Stimulated activated CD4-positive, alpha-beta T cell treated with anti-CD3 and anti-CD28 coated beads, TNF-alpha, amount 100 ng/mL, for 24 hours (primary cell): ENCODE results near the gene ATP2A2.
"Not testable (repeated sequence)": the region's sequence is repeated elsewhere in the genome, so short reads cannot be mapped to it uniquely, and the experiment has no call there.

Source experiments
- DNase-seq, 3 experiments: peaks; one replicate each; pipeline ENCODE4 v3.0.0-alpha.2; 2020; ENCODE audit warnings: low read depth in 3 of 3

Gene ATP2A2

DNA sequence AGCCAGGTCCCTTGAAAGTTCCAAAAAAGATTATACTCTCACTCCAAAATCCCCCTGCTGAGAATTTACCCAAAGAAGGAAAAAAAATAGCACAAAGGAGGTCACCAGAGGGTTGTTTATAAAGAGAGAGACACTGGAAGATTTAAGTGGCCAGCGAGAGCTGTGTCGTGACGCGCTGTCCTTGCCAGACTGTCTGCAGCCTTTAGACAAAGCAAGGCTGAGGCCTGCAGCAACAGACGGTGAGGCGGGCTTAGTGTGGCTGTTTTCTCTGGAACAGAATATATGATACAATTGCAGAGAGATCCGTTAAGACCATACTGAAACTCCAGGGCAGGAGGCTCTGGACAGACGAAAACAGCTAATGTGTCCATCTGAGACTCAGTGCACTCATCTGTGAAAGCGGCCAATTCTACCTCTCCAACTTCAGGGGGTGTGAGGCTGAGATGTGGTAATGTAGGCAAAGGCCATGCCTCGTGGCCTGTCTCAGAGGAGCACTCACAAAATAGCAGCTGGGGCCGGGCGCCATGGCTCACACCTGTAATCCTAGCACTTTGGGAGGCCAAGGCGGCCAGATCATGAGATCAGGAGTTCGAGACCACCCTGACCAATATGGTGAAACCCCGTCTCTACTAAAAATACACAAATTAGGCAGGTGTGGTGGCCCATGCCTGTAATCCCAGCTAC, 86.3 kb downstream of the ATP2A2 start:
- no peak for DNase-seq

- no peak for DNase-seq
These were observed 88.9 kb downstream of the ATP2A2 start for GRCh38 chr12:110369992-110370391.

DNA sequence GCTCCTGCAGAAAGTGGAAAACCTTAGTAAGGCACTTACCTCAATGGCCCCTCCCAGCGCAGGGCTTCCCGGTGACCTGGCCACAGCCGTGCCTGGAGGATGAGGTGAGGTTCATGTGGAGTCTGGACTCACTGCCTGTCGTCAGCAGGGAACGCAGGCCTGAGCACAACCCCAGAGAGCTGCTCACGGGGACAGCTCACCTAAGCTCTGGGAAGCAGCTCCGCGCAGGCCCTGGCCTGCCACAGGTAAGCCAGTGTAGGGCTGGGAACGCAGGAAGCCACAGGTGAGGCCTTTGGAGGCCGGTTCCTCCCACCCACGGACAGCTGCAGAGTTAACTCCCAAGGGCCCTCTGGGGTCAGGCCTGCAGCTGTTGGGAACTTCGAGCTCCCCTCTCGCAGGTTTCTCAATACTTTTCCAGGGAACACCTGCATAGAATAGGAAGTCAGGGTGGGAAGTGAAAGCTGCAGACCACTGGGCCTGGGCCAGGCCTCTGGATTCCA, 89.7 kb downstream of the ATP2A2 start:
- no peak for DNase-seq

DNA sequence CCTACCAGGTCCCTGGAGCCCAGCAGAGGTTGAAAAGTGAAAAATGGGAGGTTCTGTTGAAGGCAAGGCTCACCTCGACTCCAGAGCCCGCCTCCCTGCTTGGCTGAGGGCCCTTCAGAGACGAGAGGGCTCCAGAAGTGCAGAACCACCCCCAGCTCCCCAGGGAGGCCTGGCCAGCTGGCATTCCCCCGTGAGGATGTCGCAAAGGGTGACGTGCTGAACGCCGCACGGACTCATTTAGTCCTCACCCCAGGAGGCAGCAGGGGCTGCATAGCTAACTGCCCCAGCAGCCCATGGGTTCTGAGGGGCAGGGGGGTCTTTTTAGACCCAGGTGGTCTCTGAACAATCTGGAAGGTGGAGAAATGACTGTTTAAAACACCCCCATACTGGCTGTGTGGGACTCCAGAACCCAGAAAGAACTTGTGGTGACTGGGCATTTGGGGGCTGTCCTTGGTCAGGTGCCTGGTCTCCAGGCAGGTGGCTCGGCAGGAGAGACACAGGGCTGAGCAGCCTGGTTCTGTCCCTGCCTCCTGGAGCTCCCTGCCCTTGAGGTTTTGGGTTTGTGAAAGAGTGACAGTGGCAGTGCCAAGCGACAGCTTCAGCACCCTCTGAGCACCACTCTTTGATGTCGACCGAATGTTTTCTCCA, 90.5 kb downstream of the ATP2A2 start:
- no peak for DNase-seq

GRCh38 chr12:110372056-110372425, 91.0 kb downstream of the ATP2A2 start:
- DNase-seq = no peak

GRCh38 chr12:110373025-110373424, 92.0 kb downstream of the ATP2A2 start:
- no peak for DNase-seq

GRCh38 chr12:110373425-110373824, 92.4 kb downstream of the ATP2A2 start:
- DNase-seq = no peak

DNA sequence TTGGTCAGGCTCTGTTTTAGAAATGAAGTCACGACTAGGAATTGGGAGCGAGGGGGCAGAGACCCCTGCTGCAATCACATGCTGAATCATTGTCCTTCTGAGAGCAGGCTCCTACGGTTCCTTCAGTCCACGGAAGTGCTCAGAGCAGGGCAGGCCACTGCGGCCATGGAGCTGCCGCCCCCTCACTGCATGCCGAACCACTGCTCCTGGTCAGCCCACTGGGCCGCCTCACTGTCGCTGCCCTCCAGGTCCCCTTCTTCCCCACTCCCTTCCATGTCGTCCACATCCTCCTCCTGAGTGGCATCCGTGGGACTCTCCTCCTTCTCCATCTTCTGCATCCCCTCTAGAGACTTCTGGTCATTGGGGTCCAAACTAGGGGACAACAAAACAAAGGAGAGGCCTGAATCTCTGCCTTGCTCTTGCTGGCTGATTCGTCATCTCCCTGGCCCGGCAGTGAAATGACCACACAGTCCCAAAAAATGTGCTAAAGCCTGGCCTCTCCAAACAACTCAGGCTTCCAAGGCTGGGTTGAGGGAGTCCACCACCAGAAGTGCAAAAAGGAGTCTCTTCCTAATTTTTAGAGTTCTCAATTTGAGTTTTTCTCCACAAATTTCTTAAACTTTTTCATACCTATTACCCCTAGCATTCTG, 93.0 kb downstream of the ATP2A2 start:
- DNase-seq = no peak

DNA sequence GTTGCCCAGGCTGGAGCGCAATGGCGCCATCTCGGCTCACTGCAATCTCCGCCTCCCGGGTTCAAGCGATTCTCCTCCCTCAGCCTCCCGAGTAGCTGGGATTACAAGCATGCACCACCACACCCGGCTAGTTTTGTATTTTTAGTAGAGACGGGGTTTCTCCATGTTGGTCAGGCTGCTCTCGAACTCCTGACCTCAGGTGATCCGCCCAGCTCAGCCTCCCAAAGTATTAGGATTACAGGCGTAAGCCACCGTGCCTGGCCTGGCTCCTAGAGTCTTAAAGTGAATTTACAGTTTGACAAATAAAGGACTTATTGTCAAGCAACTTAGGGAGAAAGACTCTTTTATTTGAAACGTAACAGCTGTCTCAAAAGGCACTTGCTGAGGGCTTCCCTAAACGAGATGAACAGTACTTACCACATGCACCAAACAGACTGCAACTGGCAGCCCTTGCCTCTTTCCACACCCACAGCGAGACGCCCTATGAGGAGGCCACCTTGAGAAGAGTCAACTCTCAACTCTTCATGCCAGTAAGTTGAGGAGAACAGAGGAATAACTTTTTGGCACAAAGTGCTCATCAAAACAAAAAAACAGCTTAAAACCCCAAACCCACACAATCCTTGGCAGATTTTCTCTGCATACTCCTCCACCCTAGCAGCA, 97.2 kb downstream of the ATP2A2 start:
- DNase-seq = not testable (repeated sequence)

DNA sequence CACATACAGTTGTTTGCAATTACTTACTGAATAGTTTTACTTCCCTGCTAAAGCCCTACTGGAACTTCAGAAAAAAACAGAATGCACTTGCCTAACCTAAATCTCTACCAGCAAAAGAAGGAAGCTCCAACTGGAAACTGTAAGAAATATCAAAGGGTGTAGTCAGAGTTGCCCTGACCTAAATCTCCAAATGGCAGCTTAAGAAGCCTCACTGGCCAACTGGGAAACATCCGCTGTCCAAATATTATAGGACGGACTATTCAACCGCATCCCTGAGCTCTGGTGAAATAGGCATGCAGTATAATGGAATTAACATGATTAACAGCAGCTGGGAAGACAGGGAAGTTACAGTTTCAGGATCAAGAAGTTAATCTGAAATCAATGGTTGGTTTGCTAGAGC, 98.2 kb downstream of the ATP2A2 start:
- DNase-seq = no peak

GRCh38 chr12:110379631-110380030, 98.6 kb downstream of the ATP2A2 start:
- DNase-seq = no peak

GRCh38 chr12:110382683-110383082, 101.6 kb downstream of the ATP2A2 start:
- DNase-seq = no peak
